SK-N-SH treated with all-trans-retinoic acid at 6 μM for 48 hours (cell line): ENCODE data around the gene SLC45A3.

Experiments used
- BACH2 ChIP-seq: fragments of 250-450 bp; sonication (Bioruptor Pico); IDR thresholded peaks from 2 replicates; pipeline ENCODE4 v1.9.0; 2021; ENCODE audit warnings: mild to moderate bottlenecking, borderline replicate concordance
- CSRNP3 ChIP-seq: fragments of 250-450 bp; sonication (Bioruptor Pico); IDR thresholded peaks from 2 replicates; pipeline ENCODE4 v1.5.1; 2021; ENCODE audit warnings: mild to moderate bottlenecking, moderate library complexity
- GLIS3 ChIP-seq: fragments of 250-450 bp; sonication (Bioruptor Pico); IDR thresholded peaks from 2 replicates; pipeline ENCODE4 v1.5.0; 2020; ENCODE audit warnings: mild to moderate bottlenecking, moderate library complexity
- TOX ChIP-seq: fragments of 250-450 bp; sonication (Bioruptor Pico); IDR thresholded peaks from 2 replicates; pipeline ENCODE4 v1.8.0; 2021; ENCODE audit warnings: mild to moderate bottlenecking, moderate library complexity, borderline replicate concordance
- ZFP30 ChIP-seq: fragments of 450-650 bp; formaldehyde crosslinking; IDR thresholded peaks from 2 replicates; pipeline ENCODE4 v1.5.0; 2022; ENCODE audit warnings: mild to moderate bottlenecking, moderate library complexity

- TF ChIP-seq GLIS3 (CRISPR knock-in tag), result no peak
- TF ChIP-seq CSRNP3 (CRISPR knock-in tag), result no peak
- no peak for TF ChIP-seq BACH2 (CRISPR knock-in tag)
- no peak for TF ChIP-seq TOX (CRISPR knock-in tag)
- no peak for TF ChIP-seq ZFP30 (CRISPR knock-in tag)
Measured at GRCh38 chr1:205672970-205673369, 7.3 kb downstream of the SLC45A3 start.
